Stimulated activated CD4-positive, alpha-beta T cell treated with anti-CD3 and anti-CD28 coated beads, Interleukin-1b, Interleukin-23, amount 100 ng/mL, for 24 hours (primary cell): Measurements from ENCODE around the gene FAM13B.
A peak's percentile ranks its signal among the peaks of the same experiment; 100 is the strongest.
"Not testable (repeated sequence)": the region's sequence is repeated elsewhere in the genome, so short reads cannot be mapped to it uniquely, and the experiment has no call there.

ENCODE experiments used
- DNase-seq, 4 experiments: peaks; one replicate each; pipeline ENCODE4 v3.0.0-alpha.2; 2020; ENCODE audit warnings: low read depth in 4 of 4, low spot score in 1 of 4

FAM13B gene

DNA sequence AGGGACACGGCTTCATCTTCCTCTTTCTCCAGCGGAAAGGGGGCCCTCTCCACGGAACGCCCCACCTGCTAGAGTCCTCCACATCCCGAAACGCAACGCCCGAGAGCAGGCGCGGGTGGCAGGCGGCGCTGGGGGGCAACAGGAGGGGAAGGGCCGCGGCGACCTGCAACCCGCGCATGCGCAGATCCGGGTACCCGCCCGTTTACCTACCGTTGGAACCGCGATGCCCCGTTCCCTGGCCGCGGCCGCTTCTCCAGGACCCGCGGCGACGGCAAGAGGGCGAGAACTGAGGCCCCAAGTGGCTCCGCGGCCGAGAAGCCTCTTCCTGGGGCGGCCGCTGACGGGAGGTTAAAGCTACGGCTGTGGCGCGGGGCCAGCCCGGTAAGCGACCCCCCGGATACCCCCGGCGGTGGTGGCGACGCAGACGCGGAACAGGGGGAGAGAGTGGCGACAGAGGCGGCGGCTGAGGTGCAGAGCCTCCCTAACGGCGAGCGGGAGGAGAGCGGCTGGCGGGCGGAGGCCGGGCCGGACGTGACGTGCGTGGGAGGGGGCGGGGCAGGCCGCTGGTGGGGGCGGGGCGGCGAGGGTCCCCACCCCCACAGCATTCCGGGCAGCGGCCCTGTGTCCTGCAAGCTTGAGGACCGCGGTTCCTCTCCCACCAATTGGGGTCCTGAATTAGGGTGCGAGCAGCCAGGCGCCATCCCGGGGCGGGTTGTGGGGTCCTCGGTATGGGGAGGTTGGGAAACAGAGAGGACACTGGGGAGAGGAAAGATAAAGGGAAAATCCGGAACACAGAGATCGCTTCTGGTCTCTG, at the start of gene FAM13B:
TSS of gene FAM13B (minus strand) at position 508 of the 814 bp plus-strand sequence. CDS start 13,968 bp downstream, outside the sequence.
- DNase-seq = peak; percentile 64 to 73 (median 68)

- no peak for DNase-seq
These were observed 49.2 kb upstream of the FAM13B start for GRCh38 chr5:138082033-138082432.

DNA sequence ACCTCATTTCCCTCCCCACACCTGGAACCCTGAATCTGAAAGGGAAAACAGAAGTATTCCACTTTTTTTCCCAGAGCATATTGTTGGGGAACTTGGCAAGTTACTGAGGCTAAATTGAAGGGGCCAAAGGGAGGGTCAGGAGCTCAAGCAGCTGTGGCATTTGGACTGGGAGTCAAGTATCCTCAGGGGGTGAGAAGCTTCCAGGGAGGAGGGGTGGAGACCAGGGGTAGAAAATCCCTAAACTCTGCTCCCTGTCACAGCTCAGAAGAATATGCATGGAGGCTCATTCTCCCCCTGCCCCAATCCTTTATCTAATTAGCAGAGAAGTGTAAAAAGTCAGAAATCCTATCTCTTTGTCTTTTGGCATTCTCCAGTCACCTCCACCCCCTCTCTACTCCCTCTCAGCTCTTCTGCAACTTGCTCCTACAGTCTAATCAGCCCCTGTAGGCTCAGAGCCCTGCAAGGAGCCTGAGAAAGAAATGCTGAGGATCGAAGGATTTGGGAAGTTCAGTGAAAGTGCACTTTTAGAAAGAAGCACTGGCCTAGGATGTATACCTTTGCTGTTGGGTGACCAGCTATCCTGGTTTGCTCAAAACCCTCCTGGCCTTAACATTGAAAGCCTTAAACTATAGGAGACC, 45.2 kb upstream of the FAM13B start:
- DNase-seq = no peak

DNA sequence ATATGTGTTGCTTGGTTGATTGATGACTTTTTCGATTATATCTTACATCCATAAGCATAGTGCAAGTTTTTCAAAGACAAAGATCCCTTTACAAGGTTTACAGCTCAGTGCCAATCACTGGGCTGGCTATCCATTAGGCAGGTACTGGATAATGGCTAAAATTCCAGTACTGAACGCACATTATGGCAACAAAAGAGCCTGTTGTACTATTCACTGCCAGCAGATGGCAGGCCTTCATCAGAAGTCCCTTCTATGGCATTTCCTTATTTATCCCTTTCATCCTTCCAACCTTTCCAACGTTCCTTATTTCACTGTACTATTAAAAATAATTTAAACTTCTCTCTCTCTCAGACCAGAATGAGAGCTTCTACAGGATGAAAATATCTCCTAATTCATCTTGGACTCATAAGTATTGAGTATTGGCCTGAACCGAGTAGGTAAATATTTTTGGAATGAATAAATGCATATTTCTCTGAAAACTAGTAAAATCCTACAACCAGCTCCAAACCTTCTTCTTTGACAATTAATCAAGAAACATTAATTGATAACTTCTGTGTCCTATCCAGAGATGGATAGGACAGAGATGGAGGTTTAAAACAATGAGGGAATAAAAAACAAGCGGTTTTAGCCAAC, 44.3 kb upstream of the FAM13B start:
- DNase-seq = peak; percentile 13 to 33 (median 21)

- not testable (repeated sequence) for DNase-seq
These were observed 37.1 kb upstream of the FAM13B start for GRCh38 chr5:138070026-138070425.

- peak; percentile 46 to 64 (median 62) for DNase-seq
These were observed 36.1 kb upstream of the FAM13B start for GRCh38 chr5:138068742-138069600.

DNA sequence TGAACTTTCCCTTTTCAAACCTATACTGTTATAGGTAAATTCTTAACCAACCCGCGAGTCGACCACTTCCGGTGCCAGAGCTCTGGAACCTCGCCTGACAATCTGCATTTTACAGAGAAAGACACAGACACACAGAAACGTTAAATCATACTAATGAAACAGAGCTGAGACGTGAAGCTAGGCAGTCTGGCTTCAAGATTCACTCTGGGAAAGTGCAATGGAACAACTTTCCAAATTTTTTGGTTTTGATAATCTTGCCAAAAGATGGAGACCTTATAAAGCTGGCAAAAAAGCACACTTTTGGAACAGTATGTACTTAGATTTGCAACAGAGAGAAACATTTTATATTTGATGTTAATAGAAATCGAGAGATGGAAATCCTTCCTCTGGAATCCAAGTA, 35.1 kb upstream of the FAM13B start:
- no peak for DNase-seq

DNA sequence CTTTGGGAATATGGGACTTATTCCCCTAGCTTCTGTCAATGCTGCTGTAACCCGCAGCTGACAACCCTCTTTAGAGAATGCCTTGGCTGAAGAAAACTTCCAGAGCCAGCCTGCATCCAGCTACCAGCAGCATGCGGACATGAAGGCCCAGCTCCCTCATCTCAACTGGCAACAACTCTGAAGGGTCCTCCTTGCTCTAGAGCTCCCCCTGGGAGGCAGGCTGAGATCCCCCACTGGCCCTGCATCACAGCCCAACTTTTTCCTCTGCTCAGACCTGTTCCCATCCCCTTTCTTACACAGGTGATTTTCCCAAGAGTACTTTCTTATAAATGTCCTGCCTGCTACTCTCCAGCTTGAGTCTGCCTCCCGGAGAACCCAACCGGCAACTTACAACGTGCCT, 32.2 kb upstream of the FAM13B start:
- no peak for DNase-seq

DNA sequence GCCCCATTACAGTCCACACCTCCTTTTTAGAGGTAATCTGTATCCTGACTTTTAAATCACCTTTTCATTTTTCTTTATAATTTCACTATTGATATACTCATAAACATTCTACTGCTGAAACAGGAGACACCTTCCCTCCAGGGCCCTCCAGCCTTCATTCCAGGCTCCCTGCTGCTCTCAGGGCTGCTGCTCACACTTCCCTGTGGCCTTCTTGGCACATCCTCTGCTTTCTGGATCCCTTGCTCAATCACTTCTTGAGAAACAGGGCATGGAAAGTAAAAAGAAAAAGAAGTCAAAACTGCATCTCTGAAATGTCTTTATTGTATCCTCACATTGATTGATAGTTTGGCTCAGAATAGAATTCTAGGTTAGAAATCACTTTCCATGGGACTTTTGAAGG, 31.6 kb upstream of the FAM13B start:
- DNase-seq = no peak

DNA sequence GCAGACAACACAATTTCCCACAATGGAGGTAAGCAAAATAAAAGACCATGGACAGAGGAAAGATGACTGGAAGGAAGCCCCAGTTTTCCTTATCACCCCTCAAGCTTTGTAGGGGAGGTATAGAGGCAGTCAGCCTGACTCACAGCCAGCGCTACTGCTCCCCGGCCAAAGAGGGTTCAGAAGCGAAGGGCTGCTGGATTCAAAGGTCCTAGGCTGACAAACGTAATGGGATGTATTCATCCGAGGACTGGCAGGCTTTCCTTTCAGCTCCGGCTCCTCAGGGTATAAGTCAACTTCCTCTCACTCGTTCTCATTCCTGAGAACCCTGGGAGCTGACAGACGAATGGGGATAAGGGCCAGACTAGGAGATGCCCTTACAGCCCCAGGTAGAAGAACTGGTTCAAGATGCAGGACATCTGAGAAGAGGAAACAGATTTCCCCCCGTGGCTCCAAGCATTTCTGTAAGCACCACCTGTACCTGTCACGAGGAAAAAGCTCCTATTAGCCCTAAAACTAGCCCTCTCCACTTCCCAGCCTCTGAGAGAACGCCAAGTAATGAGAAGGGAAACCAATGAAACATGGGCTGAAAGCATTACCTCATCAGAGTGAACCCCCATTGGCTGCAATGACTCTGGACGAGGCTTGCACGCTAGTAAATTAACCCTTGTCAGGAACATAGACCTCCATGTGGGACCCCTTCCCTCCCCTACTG, 22.1 kb upstream of the FAM13B start:
- no peak for DNase-seq

DNA sequence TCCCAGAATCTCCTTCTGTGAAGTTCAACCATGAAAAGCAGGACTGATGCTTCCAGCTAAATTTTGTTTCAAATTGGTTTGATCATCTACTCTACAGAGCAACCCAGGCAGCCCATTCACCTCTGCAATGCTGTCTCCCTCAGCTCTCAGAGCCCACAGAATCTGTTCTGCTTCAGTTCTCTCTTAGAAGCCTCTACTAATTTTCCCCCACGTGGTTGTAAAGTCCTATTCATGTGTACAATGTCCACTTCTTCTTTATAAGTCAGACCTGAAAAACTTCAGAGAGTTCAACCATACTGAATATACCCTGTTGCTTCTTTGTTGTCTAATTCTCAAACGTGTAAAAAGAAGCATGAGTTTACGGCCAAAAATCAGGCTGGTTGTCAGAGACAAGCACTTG, 21.3 kb upstream of the FAM13B start:
- DNase-seq = no peak

DNA sequence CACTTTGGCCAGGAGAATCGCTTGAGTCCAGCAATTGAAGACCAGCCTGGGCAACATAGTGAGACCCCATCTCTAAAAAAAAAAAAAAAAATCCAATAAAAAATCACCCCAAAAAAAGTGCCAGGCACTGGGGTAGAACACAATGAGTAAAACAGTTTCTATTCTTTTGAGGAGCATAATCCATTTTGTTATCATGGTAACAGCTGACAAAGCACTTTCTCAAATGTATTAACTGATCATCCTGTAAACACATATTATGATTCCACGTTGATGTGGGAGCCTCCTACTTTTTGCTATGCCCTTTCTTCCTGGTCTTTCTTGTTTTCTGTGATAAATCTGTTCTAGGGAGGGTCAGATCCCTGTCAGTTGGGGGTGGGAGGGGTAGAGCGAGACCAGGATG, 20.7 kb upstream of the FAM13B start:
- no peak for DNase-seq

DNA sequence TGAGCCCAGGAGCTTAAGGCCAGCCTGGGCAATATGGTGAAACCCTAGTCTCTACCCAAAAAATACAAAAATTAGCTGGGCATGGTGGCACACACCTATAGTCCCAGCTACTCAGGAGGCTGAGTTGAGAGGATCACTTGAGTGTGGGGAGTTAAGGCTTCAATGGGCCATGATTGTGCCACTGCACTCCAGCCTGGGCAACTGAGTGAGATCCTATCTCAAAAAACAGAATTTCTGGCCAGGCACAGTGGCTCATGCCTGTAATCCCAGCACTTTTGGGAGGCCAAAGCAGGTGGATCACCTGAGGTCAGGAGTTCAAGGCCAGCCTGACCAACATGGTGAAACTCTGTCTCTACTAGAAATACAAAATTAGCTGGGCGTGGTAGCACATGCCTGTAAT, 19.8 kb upstream of the FAM13B start:
- not testable (repeated sequence) for DNase-seq

DNA sequence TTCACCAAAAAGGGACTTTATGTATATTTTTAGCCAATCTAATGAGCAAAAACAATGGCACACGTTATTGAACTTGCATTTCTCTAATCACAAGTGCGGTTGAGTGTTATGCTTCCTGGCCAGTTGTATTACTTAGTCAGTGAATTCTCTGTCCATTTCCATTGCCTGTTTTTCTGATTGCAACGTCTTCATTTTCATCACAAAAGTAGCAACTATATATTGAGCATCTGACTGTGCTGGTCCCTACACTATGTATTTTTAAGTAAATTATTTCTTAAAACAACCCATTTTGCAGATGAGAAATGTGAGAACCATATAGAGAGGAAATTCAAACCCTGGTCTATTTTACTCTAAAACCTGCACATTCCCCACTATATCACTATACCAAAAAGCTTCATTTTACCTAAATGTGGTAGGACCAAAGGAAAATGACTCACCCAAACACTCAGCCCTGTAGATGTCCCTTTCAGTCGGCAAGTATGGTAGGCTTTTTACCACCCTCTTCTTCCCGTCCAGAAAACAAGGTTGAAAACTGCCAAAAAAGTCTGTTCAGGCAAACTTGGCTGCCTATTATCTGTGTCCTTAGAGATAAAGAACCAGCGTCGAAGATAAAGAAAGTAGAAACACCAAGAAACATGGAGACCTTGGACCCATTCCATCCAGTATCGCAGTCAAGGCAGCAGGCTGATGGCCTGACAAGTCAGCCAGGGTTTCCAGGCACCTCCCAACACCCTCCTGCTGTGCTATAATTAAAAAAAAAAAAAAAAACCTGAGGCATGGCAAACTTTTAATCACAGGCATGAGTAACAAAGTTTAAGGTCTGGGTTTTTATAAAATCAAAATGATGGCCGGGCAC, 18.8 kb upstream of the FAM13B start:
- DNase-seq = no peak

GRCh38 chr5:138045283-138045682, 12.4 kb upstream of the FAM13B start:
- not testable (repeated sequence) for DNase-seq

- DNase-seq = no peak
These were observed 5.9 kb upstream of the FAM13B start for GRCh38 chr5:138038826-138039225.

GRCh38 chr5:138037907-138038633, 5.2 kb upstream of the FAM13B start:
- DNase-seq = no peak

GRCh38 chr5:138037271-138037670, 4.4 kb upstream of the FAM13B start:
- DNase-seq = no peak
